BJ (cell line): ENCODE results near the gene C6orf120. TPM values are rescaled to one million over a fixed set of nuclear protein-coding genes. Genes with fewer than 3 reads are reported as not detected.

Experiments used
- CTCF ChIA-PET: fragments of 350-600 bp; formaldehyde crosslinking; extraction: SDS; loops from one replicate; lab custom pipeline; 2021; ENCODE audit warnings: antibody characterized with exemption, inconsistent platforms; lab: Yijun Ruan, JAX
- POLR2A ChIA-PET: fragments of 300-600 bp; sonication (Branson Sonifier 250); formaldehyde crosslinking; extraction: SDS; loops from one replicate; lab custom pipeline; 2021; ENCODE audit warnings: antibody characterized with exemption; lab: Charles Lee
- DNase-seq: peaks from one replicate; pipeline ENCODE4 v3.0.0-alpha.2; 2011; ENCODE audit warnings: low read depth
- H3K27me3 ChIP-seq: 2 replicates; pipeline ENCODE4 v1.6.0; 2011; ENCODE audit warnings: low read length; ENCODE audit not compliant: control insufficient read depth, insufficient read depth
- H3K36me3 ChIP-seq: 2 replicates; pipeline ENCODE4 v1.5.1; 2011; ENCODE audit warnings: low read length; ENCODE audit not compliant: control insufficient read depth, insufficient read depth
- H3K4me3 ChIP-seq: 2 replicates; pipeline ENCODE4 v1.5.1; 2011; ENCODE audit warnings: low read depth, mild to moderate bottlenecking, control low read depth, low read length
- CTCF ChIP-seq: IDR thresholded peaks from 2 replicates; pipeline ENCODE4 v1.5.1; 2011; ENCODE audit warnings: low read depth, mild to moderate bottlenecking, control low read depth, inconsistent platforms, low read length, moderate library complexity; ENCODE audit not compliant: insufficient read depth
- polyA plus RNA-seq: library from polyadenylated mRNA; depleted of rRNA; stranded (reverse); fragments of >200 nt; gene quantifications from 2 replicates; pipeline ENCODE4 v1.2.3, GENCODE V29; 2011

Gene C6orf120
- polyA plus RNA-seq, 1 experiment, result 13.2 TPM

- ChIA-PET CTCF (interaction anchor here (1.1 kb wide), 1 partner anchor 21 kb away, joined by 3 read pairs; no protein-coding TSS in a partner anchor), POLR2A (no interaction called here)
- no peak for TF ChIP-seq CTCF
- H3K36me3 ChIP-seq, result 0 out of 2 replicates have a peak, but pooled peaks cover 3% of the 10 kb centered on the region
- no peaks in the 10 kb centered on the region for H3K27me3 ChIP-seq
- H3K4me3 ChIP-seq, result no peak overlapping the region
- no peak for DNase-seq
Measured at GRCh38 chr6:169677096-169677495, 24.8 kb upstream of the C6orf120 start.

DNA sequence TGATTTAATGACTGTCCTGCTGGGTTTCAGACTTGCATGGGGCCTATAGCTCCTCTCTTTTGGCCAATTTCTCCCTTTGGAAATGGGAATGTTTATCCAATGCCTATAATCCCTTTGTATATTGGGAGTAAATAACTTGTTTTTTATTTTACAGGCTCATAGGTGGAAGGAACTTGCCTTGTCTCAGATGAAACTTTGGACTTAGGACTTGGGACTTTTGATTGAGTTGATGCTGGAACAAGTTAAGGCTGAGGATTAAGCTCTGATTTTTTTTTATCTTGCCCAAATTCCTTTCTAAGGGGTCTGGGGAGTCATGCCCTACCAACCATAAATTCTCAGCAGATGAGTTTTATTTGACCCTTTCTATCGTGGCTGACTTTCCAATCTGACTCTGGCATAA, 23.6 kb upstream of the C6orf120 start:
- TF ChIP-seq CTCF, result no peak
- Histone ChIP-seq H3K4me3 (no peak overlapping the region), H3K36me3 (0 out of 2 replicates have a peak, but pooled peaks cover 3% of the 10 kb centered on the region), H3K27me3 (no peaks in the 10 kb centered on the region)
- CTCF ChIA-PET, result interaction anchor here (1.1 kb wide), 1 partner anchor 23 kb away, joined by 3 read pairs; no protein-coding TSS in a partner anchor
- DNase-seq, result no peak
- POLR2A ChIA-PET, result interaction anchor here (0.6 kb wide), 1 partner anchor 60 kb away, joined by 3 read pairs; no protein-coding TSS in a partner anchor

GRCh38 chr6:169684056-169684455, 17.9 kb upstream of the C6orf120 start:
- ChIA-PET POLR2A (no interaction called here), CTCF (no interaction called here)
- DNase-seq, result no peak
- Histone ChIP-seq H3K27me3 (no peaks in the 10 kb centered on the region), H3K4me3 (no peak overlapping the region), H3K36me3 (0 out of 2 replicates have a peak, but pooled peaks cover 1% of the 10 kb centered on the region)
- no peak for TF ChIP-seq CTCF

GRCh38 chr6:169685860-169686259, 16.1 kb upstream of the C6orf120 start:
- Histone ChIP-seq H3K36me3 (0 out of 2 replicates have a peak, but pooled peaks cover 1% of the 10 kb centered on the region), H3K27me3 (no peaks in the 10 kb centered on the region), H3K4me3 (no peak overlapping the region)
- no peak for TF ChIP-seq CTCF
- ChIA-PET CTCF (no interaction called here), POLR2A (no interaction called here)
- no peak for DNase-seq

- no peak for TF ChIP-seq CTCF
- CTCF ChIA-PET, result no interaction called here
- H3K4me3 ChIP-seq, result no peak overlapping the region
- POLR2A ChIA-PET, result no interaction called here
- DNase-seq, result peak; percentile 35
- H3K27me3 ChIP-seq, result no peaks in the 10 kb centered on the region
- no peaks in the 10 kb centered on the region for H3K36me3 ChIP-seq
Measured at GRCh38 chr6:169689287-169689686, 12.6 kb upstream of the C6orf120 start.
